HG03039 (cell line): Measurements from ENCODE around the gene PATE4.
"Not testable (repeated sequence)": the region's sequence is repeated elsewhere in the genome, so short reads cannot be mapped to it uniquely, and the experiment has no call there.

Source experiments
- ATAC-seq: cut with Tn5 transposase; IDR thresholded peaks from one replicate; pipeline ENCODE4 v1.9.1; 2021; ENCODE audit warnings: mild to moderate bottlenecking, moderate library complexity; ENCODE audit not compliant: unreplicated experiment

PATE4 gene, protein sequence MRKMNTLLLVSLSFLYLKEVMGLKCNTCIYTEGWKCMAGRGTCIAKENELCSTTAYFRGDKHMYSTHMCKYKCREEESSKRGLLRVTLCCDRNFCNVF

DNA sequence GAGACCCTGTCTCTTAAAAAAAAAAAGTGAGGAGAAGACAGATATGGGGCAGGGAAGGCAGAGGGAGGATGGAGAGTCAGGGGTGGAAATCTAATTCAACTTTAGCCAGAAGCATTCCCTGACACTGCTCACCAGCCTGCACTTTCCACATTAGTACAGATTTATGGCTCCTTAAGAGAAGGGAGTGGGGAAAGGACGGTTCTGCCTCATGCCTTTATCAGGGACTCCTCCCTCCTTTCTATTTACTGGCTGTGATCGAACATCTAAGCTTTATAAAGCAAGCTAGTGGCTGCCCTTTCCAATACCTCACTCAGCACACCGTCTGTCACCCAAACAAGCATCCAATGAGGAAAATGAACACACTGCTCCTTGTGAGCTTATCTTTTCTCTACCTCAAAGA lies at the start of gene PATE4:
Gene PATE4, plus strand, starts transcription at position 301 of the 400 bp plus-strand sequence. Its CDS starts 44 bp downstream, at position 345.
- ATAC-seq, result no peak

DNA sequence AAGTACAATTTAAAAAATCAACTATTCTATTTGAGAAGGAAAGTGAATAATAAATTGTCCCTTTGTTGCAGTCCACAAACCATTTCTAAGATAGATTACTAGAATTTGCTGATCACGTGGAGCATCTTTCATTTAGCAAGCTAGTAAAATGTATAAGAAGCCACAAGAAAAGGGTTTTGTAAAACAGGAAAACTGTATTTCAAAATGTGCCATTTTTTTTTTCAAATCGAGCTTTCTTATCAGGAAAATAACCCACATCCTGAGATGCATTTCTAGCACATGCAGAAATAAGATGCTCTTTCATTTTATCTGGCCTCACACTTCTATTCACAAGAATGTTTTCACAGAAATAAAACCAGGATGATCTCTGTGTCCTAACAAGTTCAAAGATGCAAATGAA lies 48.4 kb upstream of the PATE4 start:
- ATAC-seq, result no peak

DNA sequence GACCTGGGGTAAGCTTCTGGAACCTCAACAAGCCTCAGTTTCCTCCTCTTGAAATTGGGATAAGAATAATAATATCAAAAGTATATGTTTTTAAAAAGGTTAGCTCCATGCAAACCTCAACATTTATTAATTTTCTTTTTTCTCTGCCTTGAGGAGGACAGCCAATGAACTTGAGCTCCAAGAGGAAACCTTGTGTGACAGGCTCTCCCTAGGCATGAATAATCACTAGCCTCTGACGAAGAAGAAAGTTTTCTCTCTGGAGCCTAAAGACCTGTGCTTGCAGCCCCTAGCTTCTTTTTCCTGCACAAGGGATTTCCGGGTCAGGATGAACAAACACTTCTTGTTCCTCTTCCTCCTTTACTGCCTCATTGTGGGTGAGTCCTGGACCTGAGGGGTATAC lies 45.3 kb upstream of the PATE4 start, which contains the start of gene PATE3:
Gene PATE3, plus strand, starts transcription at position 301 of the 400 bp plus-strand sequence. Its CDS starts 25 bp downstream, at position 326.
- no peak for ATAC-seq

DNA sequence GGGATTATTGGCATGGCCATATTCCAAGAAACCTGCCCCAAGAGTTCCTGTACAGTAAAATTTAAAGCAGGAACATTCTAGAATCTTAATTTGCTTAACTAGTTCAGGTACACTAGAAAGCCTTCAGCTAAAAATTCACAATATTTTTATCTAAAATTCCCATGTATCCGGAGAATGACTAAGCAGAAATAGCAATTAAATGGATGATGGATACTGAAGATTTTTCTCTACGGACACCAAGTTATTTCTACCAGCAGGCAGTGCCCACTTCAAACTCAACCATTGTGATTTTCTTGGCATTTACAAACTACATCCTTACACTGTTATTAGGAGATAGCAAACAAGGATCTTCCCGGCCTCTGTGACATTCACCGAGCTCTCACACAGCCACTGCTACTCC lies 42.3 kb upstream of the PATE4 start:
- ATAC-seq, result no peak

DNA sequence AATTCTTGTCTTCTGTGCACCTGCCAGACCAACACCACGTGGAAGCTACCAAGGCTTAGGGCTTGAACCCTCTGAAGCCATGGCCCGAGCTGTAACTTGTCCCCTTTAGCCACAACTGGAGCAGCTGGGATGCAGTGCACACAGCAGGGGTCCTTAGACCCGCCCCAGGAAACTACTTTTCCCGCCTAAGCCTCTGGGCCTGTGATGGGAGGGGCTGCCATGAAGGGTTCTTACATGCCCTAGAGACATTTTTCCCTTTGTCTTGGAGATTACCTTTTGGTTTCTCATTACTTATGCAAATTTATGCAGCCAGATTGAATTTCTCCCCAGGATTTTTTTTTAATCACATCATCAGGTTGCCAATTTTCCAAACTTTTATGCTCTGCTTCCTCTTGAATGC lies 35.5 kb upstream of the PATE4 start:
- no peak for ATAC-seq

DNA sequence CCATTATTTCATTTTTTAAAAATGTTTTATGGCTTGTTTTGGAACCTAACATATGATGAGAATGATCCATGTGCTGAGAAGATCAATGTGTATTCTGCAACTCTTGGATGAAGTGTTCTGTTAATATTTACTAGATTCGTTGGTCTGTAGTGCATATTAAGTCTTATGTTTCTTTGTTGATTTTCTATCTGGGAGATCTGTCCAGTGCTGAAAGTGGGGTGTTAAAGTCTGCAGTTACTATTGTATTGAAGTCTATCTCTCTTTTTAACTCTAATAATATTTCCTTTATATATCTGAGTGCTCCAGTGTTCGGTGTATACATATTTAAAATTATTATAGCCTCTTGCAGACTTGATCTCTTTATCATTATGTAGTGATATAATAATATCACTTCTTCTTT lies 33.3 kb upstream of the PATE4 start:
- no peak for ATAC-seq

DNA sequence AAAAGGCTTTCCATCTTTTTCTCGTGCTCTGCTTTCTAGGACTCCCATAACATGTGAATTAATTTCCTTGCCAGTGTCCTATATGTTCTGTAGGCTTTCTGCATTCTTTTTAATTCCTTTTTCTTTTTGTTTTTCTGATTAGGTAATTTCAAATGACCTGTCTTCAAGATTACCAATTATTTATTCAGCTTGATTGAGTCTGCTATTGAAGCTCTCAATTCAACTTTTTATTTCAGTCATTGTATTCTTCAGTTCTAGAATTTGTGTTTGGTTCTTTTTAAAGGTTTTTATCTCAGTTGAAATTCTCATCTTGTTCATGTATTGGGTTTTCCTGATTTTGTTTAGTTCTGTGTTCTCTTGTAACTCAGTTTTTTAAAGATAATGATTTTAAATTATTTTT lies 30.7 kb upstream of the PATE4 start:
- no peak for ATAC-seq

DNA sequence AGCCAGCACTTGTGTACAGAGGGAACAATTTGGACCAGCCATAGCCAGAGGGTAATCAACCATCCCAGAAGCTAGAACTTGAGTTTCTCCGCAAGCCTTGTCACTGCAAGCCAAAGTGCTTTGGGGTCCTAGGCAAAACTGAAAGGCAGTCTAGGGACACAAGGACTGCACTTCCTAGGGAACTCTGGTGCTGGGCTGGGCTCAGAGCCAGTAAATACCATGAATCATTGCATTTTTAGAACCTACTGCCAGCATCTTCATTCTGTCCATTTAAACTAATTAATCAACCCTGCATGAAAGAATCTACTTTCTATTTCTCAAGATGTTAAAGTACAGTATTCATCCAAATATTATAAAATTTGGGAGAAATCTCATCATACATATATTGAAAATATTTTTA lies 25.2 kb upstream of the PATE4 start:
- no peak for ATAC-seq

DNA sequence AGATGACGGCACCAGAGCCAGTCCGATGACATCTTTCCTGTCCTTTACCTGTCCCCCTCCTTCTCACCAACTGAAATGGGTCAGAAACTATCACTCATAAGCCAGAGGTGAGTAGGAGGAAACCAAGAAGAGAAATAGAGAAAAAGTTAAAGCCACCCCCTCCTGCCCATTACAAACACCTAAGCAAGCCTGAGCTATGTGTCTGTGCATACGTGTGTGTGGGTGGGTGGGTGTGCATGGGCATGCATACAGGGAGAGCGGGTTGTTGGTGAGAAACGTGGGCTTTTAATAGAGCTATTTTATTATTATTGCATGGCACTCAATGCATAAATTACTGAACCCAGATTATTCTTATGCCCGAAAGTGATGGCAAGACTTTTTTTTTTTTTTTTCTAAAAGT lies 2.6 kb downstream of the PATE4 start:
- no peak for ATAC-seq

DNA sequence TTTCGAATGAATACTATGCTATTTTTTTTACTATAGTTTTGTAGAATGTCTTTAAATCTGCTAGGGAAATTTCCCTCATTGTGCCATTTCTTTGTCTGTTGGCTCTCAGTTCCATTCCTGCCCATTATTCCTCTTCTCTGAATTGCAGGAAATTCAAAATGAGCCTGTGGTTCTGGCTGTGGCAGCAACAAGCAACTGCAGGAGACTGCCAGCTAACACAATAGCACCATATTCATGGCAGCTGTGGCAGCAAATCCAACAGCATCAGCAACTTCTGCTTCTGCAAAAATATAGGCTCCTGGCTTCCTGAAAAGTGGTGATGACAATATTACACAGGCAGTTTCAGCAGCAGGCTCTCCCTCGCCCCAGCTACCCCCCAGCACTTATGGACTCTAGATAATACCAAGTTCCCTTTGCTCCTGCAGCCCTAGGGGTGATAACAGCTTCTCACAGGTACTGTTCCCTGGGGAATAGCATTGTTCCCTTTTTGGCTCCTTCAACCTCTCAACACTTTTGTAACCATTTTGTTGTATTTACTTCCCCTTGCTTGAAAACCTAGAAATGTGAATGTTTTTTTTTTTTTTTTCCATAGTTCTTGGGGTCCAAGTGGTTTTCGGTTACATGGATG lies 9.3 kb downstream of the PATE4 start:
- ATAC-seq, result no peak

DNA sequence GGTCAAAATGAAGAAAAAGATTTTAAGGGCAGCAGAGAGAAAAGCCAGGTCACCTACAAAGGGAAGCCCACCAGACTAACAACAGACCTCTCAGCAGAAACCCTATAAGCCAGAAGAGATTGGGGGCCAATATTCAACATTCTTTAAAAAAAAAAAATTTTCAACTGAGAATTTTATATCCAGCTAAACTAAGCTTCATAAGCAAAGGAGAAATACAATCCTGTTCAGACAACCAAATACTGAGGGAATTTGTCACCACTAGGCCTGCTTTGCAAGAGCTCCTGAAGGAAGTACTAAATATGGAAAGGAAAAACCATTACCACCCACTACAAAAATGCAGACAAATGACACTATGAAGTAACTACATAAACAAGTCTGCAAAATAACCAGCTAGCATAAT lies 13.1 kb downstream of the PATE4 start:
- no peak for ATAC-seq

DNA sequence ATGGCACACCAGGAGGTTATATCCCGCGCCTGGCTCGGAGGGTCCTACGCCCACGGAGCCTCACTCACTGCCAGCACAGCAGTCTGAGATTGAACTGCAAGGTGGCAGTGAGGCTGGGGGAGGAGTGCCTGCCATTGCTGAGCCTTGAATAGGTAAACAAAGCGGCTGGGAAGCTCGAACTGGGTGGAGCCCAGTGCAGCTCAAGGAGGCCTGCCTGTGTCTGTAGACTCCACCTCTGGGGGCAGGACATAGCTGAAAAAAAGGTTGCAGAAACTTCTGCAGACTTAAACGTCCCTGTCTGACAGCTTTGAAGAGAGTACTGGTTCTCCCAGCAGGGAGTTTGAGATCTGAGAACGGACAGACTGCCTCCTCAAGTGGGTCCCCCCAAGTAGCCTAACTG lies 24.6 kb downstream of the PATE4 start:
- ATAC-seq, result not testable (repeated sequence)

DNA sequence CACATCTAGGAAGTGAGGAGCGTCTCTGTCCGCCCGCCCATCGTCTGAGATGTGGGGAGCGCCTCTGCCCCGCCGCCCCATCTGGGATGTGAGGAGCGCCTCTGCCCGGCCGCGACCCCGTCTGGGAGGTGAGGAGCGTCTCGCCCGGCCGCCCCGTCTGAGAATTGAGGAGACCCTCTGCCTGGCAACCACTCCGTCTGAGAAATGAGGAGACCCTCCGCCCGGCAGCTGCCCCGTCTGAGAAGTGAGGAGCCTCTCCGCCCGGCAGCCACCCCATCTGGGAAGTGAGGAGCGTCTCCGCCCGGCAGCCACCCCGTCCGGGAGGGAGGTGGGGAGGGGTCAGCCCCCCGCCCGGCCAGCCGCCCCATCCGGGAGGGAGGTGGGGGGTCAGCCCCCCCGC lies 29.7 kb downstream of the PATE4 start:
- ATAC-seq, result not testable (repeated sequence)

DNA sequence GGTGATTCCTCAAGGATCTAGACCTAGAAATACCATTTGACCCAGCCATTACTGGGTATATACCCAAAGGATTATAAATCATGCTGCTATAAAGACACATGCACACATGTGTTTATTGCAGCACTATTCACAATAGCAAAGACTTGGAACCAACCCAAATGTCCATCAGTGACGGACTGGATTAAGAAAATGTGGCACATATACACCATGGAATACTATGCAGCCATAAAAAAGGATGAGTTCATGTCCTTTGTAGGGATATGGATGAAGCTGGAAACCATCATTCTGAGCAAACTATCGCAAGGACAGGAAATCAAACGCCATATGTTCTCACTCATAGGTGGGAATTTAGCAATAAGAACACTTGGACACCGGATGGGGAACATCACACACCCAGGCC lies 32.2 kb downstream of the PATE4 start:
- ATAC-seq, result not testable (repeated sequence)

DNA sequence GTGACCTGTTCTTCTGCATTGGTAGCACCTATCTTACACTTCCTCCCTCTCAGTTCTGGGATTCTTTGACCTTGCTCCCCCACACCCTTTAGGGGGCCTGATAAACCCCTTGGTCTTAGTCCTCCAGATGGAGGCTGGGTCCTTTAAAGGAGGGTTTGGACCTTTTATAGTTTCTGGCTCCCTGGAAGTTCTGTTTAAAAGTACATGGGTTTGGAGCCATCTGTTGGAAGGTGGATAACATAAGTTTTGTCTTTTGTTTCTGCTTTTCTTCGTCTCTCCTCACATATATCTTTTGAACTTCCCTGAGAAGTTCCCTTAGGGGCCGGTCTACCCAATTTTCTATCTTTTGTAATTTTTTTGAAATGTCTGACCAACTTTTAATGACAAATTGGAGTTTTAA lies 36.4 kb downstream of the PATE4 start:
- no peak for ATAC-seq

DNA sequence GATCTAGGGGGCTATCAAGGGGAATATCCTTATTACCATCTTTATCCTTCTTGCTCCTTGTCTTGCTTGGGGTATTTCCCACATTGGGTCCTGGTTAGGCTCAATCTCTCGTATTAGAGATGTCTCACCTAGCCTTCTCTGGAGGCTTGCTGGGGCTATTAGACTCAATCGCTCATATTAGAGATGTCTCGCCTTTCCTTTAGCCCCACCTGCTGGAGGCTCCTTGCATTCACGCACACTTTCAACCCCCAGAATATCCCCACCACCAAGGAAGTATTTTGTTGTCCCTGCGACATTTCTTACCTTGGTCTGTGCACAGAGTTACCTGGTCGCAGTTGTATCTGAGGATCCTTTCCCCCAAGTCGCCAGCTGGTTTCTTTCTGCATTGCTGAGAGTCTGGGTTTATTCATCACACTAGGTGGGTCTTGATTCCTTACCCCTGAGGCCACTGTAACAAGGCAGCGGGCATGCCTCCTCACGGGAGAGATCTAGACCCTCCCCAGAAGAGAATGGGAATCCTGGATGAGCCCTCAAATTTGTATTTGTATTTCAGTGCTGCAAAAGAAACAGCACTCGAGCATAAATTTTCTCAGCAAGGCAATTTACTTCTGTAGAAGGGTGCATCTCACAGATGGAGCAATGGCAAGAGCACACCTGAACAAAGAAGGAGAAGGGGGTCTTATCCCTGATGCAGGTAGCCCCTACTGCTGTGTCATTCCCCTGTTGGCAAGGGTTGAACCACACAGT lies 38.4 kb downstream of the PATE4 start:
- ATAC-seq, result no peak

DNA sequence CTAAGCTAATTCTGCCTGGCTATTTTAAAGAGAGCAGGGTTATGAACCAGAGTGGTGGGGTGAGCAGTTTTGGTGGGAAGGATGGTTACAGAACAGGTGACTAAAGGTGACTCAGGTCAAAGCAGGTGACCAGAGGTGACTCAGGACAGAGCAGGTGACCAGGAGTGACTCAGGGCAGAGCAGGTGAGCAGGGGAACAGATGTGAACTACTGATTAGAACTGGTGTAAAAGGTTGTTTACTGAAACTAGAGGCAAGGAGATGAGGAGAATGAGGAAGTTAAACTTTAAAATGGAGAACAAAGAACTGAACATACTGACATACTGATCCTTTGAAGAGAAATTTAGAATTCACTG lies 39.0 kb downstream of the PATE4 start:
- ATAC-seq, result no peak

DNA sequence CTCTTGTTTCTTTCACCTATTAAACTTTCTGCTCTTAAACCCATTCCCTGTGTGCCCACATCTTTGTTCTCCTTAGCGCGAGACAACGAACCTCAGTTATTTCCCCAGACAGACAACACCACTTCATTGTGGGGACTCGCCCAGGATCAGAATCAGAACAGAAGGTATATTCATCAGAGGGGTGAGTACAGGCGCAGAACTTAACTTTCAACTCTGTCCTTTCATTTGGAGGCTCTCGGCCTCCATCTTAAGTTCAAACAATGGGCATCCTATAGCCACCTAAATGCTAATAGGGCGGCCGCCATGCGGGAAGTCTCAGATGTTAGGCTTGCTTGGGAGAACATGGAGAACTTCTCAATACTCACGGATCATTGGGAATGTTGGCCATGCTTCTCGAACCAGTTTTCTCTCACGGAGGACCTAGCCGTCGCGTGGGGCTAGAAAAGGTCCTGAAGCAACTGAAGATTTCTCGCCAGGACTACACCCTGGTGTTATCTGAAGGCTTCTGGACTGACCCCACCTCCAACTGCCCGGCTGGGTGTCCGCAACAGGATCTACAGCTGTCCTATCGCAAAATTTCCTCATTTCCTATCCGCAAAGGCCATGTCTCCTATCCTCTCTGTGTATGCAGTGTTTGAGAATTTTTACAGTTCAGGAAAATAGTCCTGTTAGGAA lies 40.9 kb downstream of the PATE4 start:
- no peak for ATAC-seq

DNA sequence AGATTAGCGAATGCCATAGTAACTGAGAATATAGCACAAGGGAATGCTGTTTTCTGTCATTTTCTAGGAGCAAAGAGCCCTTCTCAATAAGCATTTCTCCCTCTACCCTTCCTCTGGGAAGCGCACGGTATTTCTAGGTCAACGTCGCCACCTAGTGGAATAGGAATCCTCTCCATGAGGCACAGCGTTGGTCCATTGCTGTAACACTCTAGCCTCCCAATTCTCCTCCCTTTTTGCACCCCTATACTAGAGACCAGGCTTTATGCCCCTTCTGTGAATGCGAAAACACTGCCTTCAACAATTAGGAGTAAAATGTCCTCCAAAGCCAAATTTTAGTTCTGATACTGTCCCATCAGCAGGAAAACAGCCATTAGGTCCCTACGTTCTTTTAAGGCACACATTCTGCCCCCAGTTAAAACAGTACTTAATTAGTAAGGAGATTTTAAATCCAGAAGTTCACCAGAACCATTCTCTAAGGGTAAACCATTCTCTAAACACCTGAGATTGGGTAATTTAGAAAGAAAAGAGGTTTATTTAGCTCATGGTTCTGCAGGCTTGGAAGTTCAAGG lies 41.5 kb downstream of the PATE4 start:
- ATAC-seq, result no peak

DNA sequence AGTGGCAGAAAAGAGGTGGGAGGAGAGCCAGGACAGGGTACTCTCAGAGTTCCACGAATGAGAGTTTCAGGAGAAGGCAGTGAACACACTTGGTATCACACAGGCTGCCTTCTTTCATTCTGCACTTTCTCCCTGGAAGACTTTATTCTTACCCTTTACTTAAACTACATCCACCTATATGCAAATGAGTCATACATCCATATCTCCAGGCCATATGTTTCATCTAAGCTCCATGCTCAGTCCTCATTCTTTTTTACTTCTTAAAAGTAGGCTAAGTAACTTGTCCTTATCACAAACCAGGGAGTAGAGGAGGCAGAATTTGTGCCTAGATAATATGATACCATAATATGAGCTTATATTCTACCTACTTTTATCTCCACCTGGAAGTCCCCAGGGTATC lies 48.2 kb downstream of the PATE4 start:
- ATAC-seq, result no peak

DNA sequence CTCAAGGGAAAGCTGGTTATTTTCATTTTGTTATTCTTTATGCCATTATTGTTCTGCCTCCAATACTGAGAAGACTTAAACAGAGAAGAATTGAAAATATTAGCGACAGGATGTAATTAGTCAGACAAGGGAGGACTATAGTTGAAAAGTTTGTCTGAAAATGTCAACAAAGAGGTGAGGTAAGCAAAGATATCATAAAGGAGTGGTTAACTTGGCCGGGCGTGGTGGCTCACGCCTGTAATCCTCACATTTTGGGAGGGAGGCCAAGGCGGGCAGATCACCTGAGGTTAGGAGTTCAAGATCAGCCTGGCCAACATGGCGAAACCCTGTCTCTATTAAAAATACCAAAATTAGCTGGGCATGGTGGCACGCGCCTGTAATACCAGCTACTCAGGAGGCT lies 50.3 kb downstream of the PATE4 start:
- ATAC-seq, result no peak

DNA sequence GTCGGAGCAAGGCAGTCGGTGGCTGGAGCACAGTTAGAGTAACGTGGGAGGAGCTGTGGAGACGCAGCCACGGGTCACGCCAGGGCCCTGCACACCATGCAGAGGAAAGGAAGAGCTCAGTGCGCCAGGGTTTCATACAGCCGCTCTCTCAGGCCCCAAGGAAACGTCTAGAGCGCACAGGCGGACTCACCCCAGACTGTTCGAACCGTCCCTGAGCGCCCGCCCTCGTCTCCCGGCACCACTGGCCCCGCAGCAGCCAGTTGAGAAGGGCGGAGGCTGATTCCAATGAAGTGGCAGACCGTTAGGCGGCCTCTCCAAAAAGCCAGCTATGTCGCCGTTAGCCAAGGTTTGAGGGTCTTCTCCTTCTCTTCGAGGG lies 53.9 kb downstream of the PATE4 start:
- peak; percentile 3 for ATAC-seq
